ENCODE results near the gene KRTAP5-10.

The KRTAP5-10 gene

GRCh38 chr11:71551711-71552110, 13.7 kb upstream of the KRTAP5-10 start:
- no peaks in the 10 kb centered on the region for H4K20me1 ChIP-seq (ENCODE audit: insufficient read depth, low read length, poor library complexity, severe bottlenecking)
- no peaks in the 10 kb centered on the region; the same call in 1 of the 2 replicates for H3K9me3 ChIP-seq (ENCODE audit: insufficient read depth, low read depth, low read length)
- H2AFZ ChIP-seq (ENCODE audit: low read length), result no peak overlapping the region
- H3K4me2 ChIP-seq (ENCODE audit: low read depth, low read length, poor library complexity, severe bottlenecking), result no peak overlapping the region
- no peaks in the 10 kb centered on the region for H3K9me2 ChIP-seq (replicated peaks; ENCODE audit: low read depth, low read length)
- H3K9ac ChIP-seq (ENCODE audit: low read depth, low read length, poor library complexity, severe bottlenecking), result no peak overlapping the region
- TF ChIP-seq EZH2phosphoT487 (IDR thresholded peaks at IDR 0.05; ENCODE audit: borderline replicate concordance) (no peak), CTCF (conservative IDR thresholded peaks at IDR 0.05; ENCODE audit: low read length) (no peak)
- H3K79me2 ChIP-seq (ENCODE audit: insufficient read depth, low read length), result no peaks in the 10 kb centered on the region
- no peaks in the 10 kb centered on the region for H3K4me1 ChIP-seq (ENCODE audit: insufficient read depth, low read length, poor library complexity, severe bottlenecking)
- H3K4me3 ChIP-seq (ENCODE audit: low read length, poor library complexity, severe bottlenecking), result no peak overlapping the region
- no peaks in the 10 kb centered on the region for H3F3A ChIP-seq (ENCODE audit: low read depth)
- no peaks in the 10 kb centered on the region for H3K36me3 ChIP-seq (ENCODE audit: insufficient read depth, low read length)
- no peaks in the 10 kb centered on the region for H3K27me3 ChIP-seq (ENCODE audit: insufficient read depth, low read length, poor library complexity, severe bottlenecking)

- H3K36me3 ChIP-seq (ENCODE audit: insufficient read depth, low read length), result no peaks in the 10 kb centered on the region
- H3K27me3 ChIP-seq (ENCODE audit: insufficient read depth, low read length, poor library complexity, severe bottlenecking), result no peaks in the 10 kb centered on the region
- no peak overlapping the region for H3K9ac ChIP-seq (ENCODE audit: low read depth, low read length, poor library complexity, severe bottlenecking)
- H4K20me1 ChIP-seq (ENCODE audit: insufficient read depth, low read length, poor library complexity, severe bottlenecking), result no peaks in the 10 kb centered on the region
- H3K79me2 ChIP-seq (ENCODE audit: insufficient read depth, low read length), result no peaks in the 10 kb centered on the region
- no peak overlapping the region for H3K4me3 ChIP-seq (ENCODE audit: low read length, poor library complexity, severe bottlenecking)
- no peaks in the 10 kb centered on the region for H3K4me1 ChIP-seq (ENCODE audit: insufficient read depth, low read length, poor library complexity, severe bottlenecking)
- H3F3A ChIP-seq (ENCODE audit: low read depth), result no peaks in the 10 kb centered on the region
- H3K4me2 ChIP-seq (ENCODE audit: low read depth, low read length, poor library complexity, severe bottlenecking), result no peak overlapping the region
- no peaks in the 10 kb centered on the region for H3K9me3 ChIP-seq (ENCODE audit: insufficient read depth, low read depth, low read length)
- H2AFZ ChIP-seq (ENCODE audit: low read length), result no peak overlapping the region
- TF ChIP-seq CTCF (conservative IDR thresholded peaks at IDR 0.05; ENCODE audit: low read length) (no peak), EZH2phosphoT487 (IDR thresholded peaks at IDR 0.05; ENCODE audit: borderline replicate concordance) (no peak)
- H3K9me2 ChIP-seq (replicated peaks; ENCODE audit: low read depth, low read length), result no peaks in the 10 kb centered on the region
These were observed 10.4 kb upstream of the KRTAP5-10 start for GRCh38 chr11:71554996-71555395.

- no peaks in the 10 kb centered on the region for H3F3A ChIP-seq (ENCODE audit: low read depth)
- no peaks in the 10 kb centered on the region for H3K27me3 ChIP-seq (ENCODE audit: insufficient read depth, low read length, poor library complexity, severe bottlenecking)
- H3K9me2 ChIP-seq (replicated peaks; ENCODE audit: low read depth, low read length), result no peaks in the 10 kb centered on the region
- no peaks in the 10 kb centered on the region for H3K4me1 ChIP-seq (ENCODE audit: insufficient read depth, low read length, poor library complexity, severe bottlenecking)
- no peaks in the 10 kb centered on the region for H3K36me3 ChIP-seq (ENCODE audit: insufficient read depth, low read length)
- no peak overlapping the region for H3K4me2 ChIP-seq (ENCODE audit: low read depth, low read length, poor library complexity, severe bottlenecking)
- H4K20me1 ChIP-seq (ENCODE audit: insufficient read depth, low read length, poor library complexity, severe bottlenecking), result no peaks in the 10 kb centered on the region
- no peaks in the 10 kb centered on the region for H3K79me2 ChIP-seq (ENCODE audit: insufficient read depth, low read length)
- no peak overlapping the region for H2AFZ ChIP-seq (ENCODE audit: low read length)
- no peak for TF ChIP-seq EZH2phosphoT487 (IDR thresholded peaks at IDR 0.05; ENCODE audit: borderline replicate concordance)
- no peak for TF ChIP-seq CTCF (conservative IDR thresholded peaks at IDR 0.05; ENCODE audit: low read length)
- H3K4me3 ChIP-seq (ENCODE audit: low read length, poor library complexity, severe bottlenecking), result no peak overlapping the region
- H3K9me3 ChIP-seq (ENCODE audit: insufficient read depth, low read depth, low read length), result no peaks in the 10 kb centered on the region
- no peak overlapping the region for H3K9ac ChIP-seq (ENCODE audit: low read depth, low read length, poor library complexity, severe bottlenecking)
These were observed 9.9 kb upstream of the KRTAP5-10 start for GRCh38 chr11:71555508-71555907.

All from Loucy (cell line).